ENCODE measurements around the gene FRRS1.
A peak's percentile ranks its signal among the peaks of the same experiment; 100 is the strongest.
"Not testable (repeated sequence)": the region's sequence is repeated elsewhere in the genome, so short reads cannot be mapped to it uniquely, and the experiment has no call there.

Gene FRRS1

DNA sequence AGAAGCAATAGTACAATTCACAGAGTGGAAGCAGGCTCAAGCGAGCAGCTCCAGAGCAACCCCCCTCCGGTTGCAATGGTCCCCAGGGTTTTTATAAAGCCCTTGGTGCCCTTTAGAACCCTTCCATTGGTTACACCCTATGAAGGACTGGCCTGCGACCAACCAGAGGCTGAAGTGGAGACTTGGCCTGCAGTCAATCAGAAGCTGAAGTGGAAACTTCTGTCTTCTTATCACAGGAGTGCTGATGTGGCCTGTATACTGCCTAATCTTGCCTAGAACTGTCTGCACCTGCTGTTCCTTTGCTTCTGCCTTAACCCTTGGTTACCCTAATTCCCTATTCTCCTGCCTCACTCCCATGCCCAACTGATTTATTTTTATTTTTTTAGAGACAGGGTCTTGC is 15.4 kb upstream of the FRRS1 start:
- no peak for TF ChIP-seq ZNF274 (IDR thresholded peaks at IDR 0.05; ENCODE audit: low read depth, low read length)
- no peak overlapping the region for H3K4me3 ChIP-seq (ENCODE audit: low read length)

DNA sequence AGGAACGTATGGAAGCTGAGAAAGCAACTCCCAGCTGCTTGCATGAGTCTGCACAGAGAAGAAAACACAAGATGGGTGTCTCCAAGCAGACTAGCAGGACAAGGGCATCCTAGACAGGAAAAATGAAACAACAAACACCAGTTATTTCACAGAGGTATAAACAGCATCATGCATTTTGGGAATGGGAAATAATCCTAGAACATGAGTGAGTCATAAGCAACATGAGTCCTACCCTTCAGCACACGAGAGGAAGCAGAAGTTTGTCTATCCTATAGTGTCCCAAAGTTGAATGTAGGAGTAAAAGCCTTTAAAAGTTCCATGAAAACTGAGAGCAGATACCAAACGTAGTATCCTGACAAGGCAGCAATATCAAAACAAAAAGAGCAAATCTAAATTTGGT is 11.3 kb upstream of the FRRS1 start:
- no peak overlapping the region for H3K4me3 ChIP-seq (ENCODE audit: low read length)
- TF ChIP-seq ZNF274 (IDR thresholded peaks at IDR 0.05; ENCODE audit: low read depth, low read length): no peak

DNA sequence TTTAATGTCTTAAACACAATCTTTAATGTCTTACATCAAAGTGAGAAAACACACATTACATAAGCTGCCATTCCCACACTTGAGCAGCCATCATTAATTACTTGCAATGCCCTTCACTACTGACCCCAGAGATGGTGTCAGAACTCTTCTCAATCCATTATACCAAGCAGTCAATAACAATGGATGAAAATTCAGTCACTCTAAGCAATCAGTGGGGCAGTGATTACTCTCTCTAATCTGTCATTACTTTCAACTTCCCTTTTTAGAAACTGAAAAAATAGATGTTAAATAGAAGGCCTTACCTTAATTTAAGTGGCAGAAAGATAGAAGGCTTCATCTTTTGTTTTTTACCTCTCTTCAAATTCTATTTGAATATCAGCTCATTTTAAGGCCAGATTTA is 9.7 kb upstream of the FRRS1 start:
- TF ChIP-seq ZNF274 (IDR thresholded peaks at IDR 0.05; ENCODE audit: low read depth, low read length): no peak
- no peak overlapping the region for H3K4me3 ChIP-seq (ENCODE audit: low read length)

DNA sequence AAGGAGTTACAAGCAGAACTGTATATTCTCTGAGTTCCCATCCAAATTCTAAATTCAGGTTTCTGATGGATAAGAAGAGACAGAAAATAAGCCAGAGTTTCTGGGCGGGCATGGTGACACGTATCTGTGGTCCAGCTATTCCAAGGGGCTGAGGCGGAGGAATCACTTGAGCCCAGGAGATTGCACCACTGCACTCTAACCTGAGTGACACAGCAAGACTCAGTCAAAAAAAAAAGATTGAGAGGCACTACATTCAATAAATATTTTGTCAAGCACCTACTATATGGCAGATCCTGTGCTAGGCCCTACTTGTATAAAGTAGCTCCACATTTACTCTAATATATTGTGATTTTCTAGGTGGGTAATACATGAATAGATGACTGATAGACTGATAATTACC is 6.4 kb upstream of the FRRS1 start:
- H3K4me3 ChIP-seq (ENCODE audit: low read length): no peak overlapping the region
- TF ChIP-seq ZNF274 (IDR thresholded peaks at IDR 0.05; ENCODE audit: low read depth, low read length): no peak

DNA sequence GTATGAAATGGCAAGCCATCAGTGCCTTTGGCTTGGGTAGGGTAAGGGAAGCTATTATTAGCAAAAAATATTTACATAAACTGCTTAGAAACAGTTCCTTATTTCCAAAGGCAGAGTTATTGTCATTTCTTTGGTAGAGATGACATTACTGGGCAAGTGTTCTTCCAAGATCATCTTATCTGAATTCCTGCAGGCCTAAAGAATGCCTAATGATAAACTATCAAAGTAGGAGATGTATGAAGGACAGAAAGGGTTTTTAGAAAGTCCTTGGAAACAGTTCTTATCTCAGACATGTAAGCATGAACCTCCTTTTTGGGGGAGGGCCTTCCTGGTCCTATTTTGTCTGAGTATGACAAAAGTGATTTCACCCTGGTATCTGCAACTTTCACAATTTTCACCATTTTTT is 5.1 kb upstream of the FRRS1 start:
- TF ChIP-seq ZNF274 (IDR thresholded peaks at IDR 0.05; ENCODE audit: low read depth, low read length): no peak

DNA sequence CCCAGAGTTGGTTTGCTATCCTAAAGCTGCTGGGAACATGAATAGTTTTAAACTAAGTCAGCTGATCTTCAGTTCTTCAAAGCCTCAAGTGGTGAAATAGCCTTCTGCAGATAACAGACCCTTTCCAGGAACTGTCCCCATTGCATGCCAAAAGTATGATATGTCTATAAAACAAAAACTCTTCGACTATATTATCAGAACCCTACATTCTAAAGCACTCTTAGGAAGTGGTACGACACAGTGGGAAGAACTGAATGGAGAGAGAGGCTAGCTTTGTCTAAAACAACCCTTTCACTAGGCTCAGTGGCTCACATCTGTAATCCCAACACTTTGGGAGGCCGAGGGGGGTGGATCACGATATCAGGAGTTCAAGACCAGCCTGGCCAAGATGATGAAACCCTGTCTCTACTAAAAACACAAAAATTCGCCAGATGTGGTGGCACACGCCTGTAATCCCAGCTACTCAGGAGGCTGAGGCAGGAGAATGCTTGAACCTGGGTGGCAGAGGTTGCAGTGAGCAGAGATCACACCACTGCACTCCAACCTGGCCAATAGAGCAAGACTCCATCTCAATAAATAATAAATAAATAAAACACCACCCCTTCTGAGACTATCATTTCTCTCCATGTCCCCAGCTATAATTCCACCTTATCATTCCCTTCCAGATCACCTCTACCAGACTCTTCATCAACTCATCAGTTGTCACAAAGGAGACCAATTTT is 2.2 kb upstream of the FRRS1 start:
- TF ChIP-seq ZNF274 (IDR thresholded peaks at IDR 0.05; ENCODE audit: low read depth, low read length): no peak
- H3K4me3 ChIP-seq (ENCODE audit: low read length): no peak overlapping the region

More for the DNA sequence above, 5.1 kb upstream of the FRRS1 start:
- no peak overlapping the region for H3K4me3 ChIP-seq (ENCODE audit: low read length)

DNA sequence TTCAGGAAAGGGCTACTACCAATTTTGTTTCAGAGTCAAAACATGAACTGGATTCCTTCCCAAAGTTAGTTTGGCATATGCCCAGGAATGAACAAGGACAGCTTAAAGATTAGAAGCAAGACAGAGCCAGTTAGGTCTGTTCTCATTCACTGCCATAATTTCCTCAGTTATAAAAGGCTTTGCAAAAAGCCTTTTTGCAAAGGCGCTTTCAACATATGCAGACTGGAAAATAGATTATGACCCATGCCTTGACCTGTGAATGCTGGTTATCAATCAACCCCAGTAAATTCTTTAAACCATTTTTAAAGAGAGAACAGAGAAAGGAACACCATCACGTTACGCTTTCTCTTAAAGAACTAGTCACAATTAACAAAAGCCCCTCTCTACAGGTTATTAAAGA is 1.7 kb upstream of the FRRS1 start:
- no peak overlapping the region for H3K4me3 ChIP-seq (ENCODE audit: low read length)
- no peak for TF ChIP-seq ZNF274 (IDR thresholded peaks at IDR 0.05; ENCODE audit: low read depth, low read length)

DNA sequence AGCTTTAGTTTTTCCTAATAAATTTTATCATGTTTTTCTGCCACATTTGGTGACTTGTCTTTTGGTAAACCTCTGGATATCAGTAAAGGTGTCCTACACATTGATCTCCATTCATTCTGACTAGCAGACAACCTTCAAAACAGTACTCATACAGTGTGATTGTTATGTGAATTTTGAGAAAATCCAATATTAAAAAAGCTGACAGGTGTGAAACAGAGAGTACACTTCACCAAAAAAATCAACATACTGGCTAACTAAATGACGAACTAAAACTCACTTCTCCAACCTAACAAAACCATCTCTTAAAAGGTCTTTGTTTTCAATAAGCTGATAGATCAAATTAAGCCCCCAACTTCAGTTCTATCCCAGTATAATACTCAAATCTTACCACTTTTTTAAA is 1.5 kb downstream of the FRRS1 start:
- peak overlapping the region; percentile 100; the same call in 1 of the 2 replicates for H3K4me3 ChIP-seq (ENCODE audit: low read length)
- no peak for TF ChIP-seq ZNF274 (IDR thresholded peaks at IDR 0.05; ENCODE audit: low read depth, low read length)

DNA sequence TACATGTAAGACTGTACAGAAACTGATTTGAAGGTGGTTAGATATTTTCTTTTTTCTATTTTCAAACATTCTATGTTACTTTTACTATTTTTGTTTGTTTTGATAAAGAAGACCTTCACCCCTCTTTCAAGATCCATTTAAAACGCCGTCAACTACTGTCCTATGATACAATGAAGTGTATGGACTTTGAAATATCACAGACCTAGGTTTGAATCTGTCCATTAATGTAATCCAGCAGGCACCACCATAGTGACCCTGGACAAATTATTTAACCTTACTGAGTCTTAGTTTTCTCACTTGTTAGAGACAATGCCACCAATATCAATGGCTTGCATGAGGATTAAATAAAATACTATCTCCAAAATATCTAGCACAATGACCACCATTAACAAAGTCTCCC is 2.0 kb downstream of the FRRS1 start:
- no peak overlapping the region for H3K4me3 ChIP-seq (ENCODE audit: low read length)
- TF ChIP-seq ZNF274 (IDR thresholded peaks at IDR 0.05; ENCODE audit: low read depth, low read length): no peak

DNA sequence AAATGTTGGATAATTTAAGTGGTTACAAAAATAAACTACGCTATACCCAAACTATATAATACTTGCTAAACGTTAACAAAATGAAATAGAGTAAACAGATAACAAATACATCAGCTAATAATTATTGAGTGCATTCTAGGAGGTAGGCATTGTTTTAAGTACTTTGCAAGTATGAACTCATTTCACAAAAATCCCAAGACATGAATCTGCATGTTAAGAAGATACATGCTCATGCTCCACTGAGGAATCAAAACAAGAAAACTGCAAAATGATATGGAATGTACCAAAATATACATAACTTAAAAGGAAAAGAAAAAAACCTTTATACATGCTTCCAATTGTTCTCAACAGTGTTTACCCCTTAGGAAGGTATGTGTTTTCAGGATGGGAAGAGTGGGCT is 2.5 kb downstream of the FRRS1 start:
- TF ChIP-seq ZNF274 (IDR thresholded peaks at IDR 0.05; ENCODE audit: low read depth, low read length): no peak

DNA sequence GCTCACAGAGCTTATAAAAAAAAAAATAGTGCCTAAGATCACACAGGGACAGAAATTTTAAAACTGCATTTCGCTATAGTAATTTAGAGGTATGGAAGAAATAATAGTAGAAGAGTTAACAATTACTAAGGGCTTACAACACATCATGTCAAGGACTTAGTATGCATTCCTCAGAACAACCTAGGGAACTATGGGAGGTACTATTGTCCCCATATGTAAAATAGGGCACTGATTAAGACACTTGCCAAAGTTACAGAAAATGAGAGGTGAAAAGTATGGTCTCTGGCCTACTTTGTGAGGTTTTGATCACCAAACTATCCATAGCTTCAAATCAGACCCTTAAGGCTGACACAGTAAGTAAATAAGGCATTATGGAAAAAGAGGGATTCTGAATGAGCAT is 4.7 kb downstream of the FRRS1 start:
- no peak for TF ChIP-seq ZNF274 (IDR thresholded peaks at IDR 0.05; ENCODE audit: low read depth, low read length)
- no peak overlapping the region for H3K4me3 ChIP-seq (ENCODE audit: low read length)

More for the DNA sequence above, 2.5 kb downstream of the FRRS1 start:
- no peak overlapping the region for H3K4me3 ChIP-seq (ENCODE audit: low read length)

DNA sequence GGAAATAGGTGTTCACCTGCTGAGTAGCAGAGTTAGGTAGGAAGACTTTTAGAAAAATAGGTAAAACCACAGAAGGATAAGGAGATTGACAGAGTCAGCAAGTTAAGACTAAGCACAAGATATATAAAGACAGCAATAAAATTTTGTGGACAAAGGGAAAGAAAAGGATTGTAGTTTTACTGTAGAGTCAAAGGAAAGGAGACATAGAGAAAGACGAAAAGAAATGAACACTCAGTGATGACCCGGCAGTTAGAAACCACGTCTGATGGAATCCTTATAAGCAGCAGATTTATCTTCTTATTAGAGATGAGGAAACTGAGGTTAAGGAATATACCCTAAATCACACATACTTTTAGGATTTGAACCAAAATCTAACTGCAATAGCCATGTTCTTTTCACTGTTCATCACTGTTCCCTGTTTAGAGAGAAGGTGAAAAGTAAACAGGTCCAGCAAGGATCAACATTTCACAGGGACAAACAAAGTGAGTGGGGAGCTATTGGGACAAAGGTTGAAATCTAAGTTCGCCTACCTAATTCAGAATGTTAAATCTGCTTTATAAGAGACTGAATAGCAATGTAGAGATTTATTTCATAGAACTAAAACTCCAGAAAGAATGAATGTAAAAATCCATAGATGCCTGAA is 6.8 kb downstream of the FRRS1 start:
- H3K4me3 ChIP-seq (ENCODE audit: low read length): no peak overlapping the region
- no peak for TF ChIP-seq ZNF274 (IDR thresholded peaks at IDR 0.05; ENCODE audit: low read depth, low read length)

DNA sequence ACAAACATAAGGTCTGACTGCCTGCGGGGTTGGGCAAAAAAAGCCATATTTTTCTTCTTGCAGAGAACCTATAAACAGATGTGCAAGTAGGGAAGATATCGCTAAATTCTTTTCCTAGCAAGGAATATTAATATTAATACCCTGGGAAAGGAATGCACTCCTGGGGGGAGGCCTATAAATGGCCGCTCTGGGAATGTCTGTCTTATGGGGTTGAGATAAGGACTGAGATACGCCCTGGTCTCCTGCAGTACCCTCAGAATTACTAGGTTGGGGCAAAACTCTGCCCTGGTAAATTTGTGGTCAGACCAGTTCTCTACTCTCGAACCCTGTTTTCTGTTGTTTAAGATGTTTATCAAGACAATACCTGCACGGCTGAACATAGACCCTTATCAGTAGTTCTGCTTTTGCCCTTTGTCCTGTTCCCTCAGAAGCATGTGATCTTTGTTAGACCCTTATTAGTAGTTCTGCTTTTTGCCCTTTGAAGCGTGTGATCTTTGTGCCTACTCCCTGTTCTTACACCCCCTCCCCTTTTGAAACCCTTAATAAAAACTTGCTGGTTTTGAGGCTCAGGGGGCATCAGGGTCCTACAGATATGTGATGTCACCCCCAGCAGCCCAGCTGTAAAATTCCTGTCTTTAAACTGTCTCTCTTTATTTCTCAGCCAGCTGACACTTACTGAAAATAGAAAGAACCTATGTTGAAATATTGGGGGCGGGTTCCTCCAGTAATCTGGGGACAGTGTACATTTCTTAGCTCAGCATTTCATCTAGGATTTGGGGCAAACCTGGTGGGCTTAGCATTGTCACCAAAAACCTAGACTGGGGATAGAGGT is 7.5 kb downstream of the FRRS1 start:
- not testable (repeated sequence) for H3K4me3 ChIP-seq (ENCODE audit: low read length)

DNA sequence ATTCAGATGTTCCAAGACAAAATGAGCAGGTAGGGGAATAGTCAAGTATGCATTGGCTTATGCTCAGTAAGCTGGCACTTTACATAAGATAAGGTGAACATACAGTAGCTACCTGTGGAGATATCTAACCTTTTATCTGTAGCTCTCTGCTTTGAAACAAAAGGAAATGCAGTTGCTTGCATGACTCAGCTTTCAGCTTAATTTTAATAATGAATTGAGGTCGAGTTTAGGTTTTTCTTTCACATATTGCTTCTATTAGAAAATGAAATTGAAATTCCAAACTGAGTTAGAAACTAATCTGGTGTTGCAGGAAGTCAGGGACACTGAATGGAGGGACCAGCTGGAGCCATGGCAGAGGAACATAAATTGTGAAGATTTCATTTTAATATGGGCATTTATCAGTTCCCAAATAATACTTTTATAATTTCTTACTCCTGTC is 8.3 kb downstream of the FRRS1 start:
- no peak overlapping the region for H3K4me3 ChIP-seq (ENCODE audit: low read length)
- TF ChIP-seq ZNF274 (IDR thresholded peaks at IDR 0.05; ENCODE audit: low read depth, low read length): no peak

DNA sequence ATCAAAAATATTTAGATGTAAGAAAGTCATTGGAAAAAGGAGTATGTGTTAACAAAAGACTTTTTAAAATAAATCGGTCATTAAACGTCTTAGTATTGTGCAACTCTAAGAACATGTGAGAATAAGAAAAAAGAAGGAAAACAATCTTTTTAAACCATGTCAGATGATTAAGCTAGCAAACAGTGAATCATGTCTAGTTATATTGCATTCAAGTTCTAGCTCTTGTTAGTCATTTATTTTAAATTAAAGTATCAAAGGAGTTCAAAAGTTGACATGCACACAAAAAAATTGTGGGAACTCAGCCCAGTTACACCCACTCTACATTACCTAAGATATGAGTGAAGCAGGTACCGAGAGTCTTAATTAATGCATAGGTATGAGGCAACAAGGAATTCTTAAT is 9.8 kb downstream of the FRRS1 start:
- H3K4me3 ChIP-seq (ENCODE audit: low read length): no peak overlapping the region
- no peak for TF ChIP-seq ZNF274 (IDR thresholded peaks at IDR 0.05; ENCODE audit: low read depth, low read length)
